IPS DF 4.7 (cell line): Measurements from ENCODE around the gene RBKS.

ENCODE experiments used
- DNase-seq: peaks from one replicate; pipeline ENCODE4 v3.0.0-alpha.2; 2013; ENCODE audit warnings: low spot score; ENCODE audit errors: extremely low read depth

Gene RBKS

GRCh38 chr2:27735263-27735904, 154.8 kb downstream of the RBKS start:
- no peak for DNase-seq

- no peak for DNase-seq
These were observed 155.9 kb downstream of the RBKS start for GRCh38 chr2:27734305-27734704.
